H1 (cell line): ENCODE measurements around the gene SIX5. TPM values are rescaled to one million over a fixed set of nuclear protein-coding genes. Genes with fewer than 3 reads are reported as not detected.

ENCODE experiments used
- CTCF ChIA-PET: fragments of 300-600 bp; sonication (Branson Sonifier 250); formaldehyde crosslinking; loops from one replicate; lab custom pipeline; 2021; ENCODE audit not compliant: partially characterized antibody; lab: Charles Lee
- POLR2A ChIA-PET: fragments of 300-600 bp; sonication (Branson Sonifier 250); formaldehyde crosslinking; loops from one replicate; lab custom pipeline; 2021; ENCODE audit warnings: inconsistent platforms; ENCODE audit not compliant: partially characterized antibody; lab: Charles Lee
- DNase-seq, 2 experiments: peaks; one replicate each; pipeline versions ENCODE4 v3.0.0 to v3.0.0-alpha.2; 2010 to 2022; ENCODE audit warnings: low spot score in 2 of 2, low read depth in 1 of 2, mixed read lengths in 1 of 2
- FAIRE-seq: peaks from 2 replicates; lab custom pipeline; 2011; peaks lifted over from hg19 to GRCh38; lab: Jason Lieb, UNC
- H2AFZ ChIP-seq: 2 replicates; pipeline ENCODE4 v1.8.1; 2012; ENCODE audit warnings: low read length, inconsistent platforms
- H2AK5ac ChIP-seq: 2 replicates; pipeline ENCODE4 v1.6.1; 2013; ENCODE audit warnings: low read depth, low read length
- H2BK120ac ChIP-seq: replicated peaks from 2 replicates; pipeline ENCODE3; 2013; ENCODE audit warnings: low read depth, low read length, inconsistent platforms
- H2BK12ac ChIP-seq: 2 replicates; pipeline ENCODE4 v1.6.1; 2013; ENCODE audit warnings: low read depth, low read length
- H2BK15ac ChIP-seq: 2 replicates; pipeline ENCODE4 v1.6.1; 2013; ENCODE audit warnings: low read length
- H2BK20ac ChIP-seq: 2 replicates; pipeline ENCODE4 v1.6.1; 2013; ENCODE audit warnings: low read length
- H2BK5ac ChIP-seq: 2 replicates; pipeline ENCODE4 v1.6.1; 2013; ENCODE audit warnings: low read depth, low read length
- H3K14ac ChIP-seq: 2 replicates; pipeline ENCODE4 v1.6.1; 2013; ENCODE audit warnings: inconsistent platforms; ENCODE audit not compliant: insufficient read length
- H3K18ac ChIP-seq: 2 replicates; pipeline ENCODE4 v1.6.1; 2013; ENCODE audit warnings: low read length; ENCODE audit errors: extremely low read depth
- H3K23ac ChIP-seq: 2 replicates; pipeline ENCODE4 v1.6.1; 2013; ENCODE audit warnings: inconsistent platforms; ENCODE audit not compliant: insufficient read length
- H3K23me2 ChIP-seq: 2 replicates; pipeline ENCODE4 v1.6.1; 2013; ENCODE audit warnings: low read depth, low read length
- H3K27ac ChIP-seq: 2 replicates; pipeline ENCODE4 v1.6.1; 2011; ENCODE audit warnings: low read depth, low read length, inconsistent platforms
- H3K27me3 ChIP-seq, 4 experiments: replicated peaks in 1 of 4; 1 replicate in 1 of 4; 2 replicates in 3 of 4; pipeline versions ENCODE4 v1.6.1 to v1.8.1; 2011 to 2013; ENCODE audit warnings: low read length in 3 of 4, mild to moderate bottlenecking in 3 of 4, inconsistent platforms in 2 of 4, mixed read lengths in 2 of 4, moderate library complexity in 1 of 4; ENCODE audit not compliant: control insufficient read depth in 3 of 4, insufficient read depth in 3 of 4; ENCODE audit errors: extremely low read depth in 1 of 4
- H3K36me3 ChIP-seq, 4 experiments: 2 replicates each; pipeline versions ENCODE4 v1.6.1 to v1.8.1; 2011 to 2013; ENCODE audit warnings: mild to moderate bottlenecking in 4 of 4, low read length in 3 of 4, moderate library complexity in 2 of 4, control low read depth in 1 of 4, inconsistent platforms in 1 of 4; ENCODE audit not compliant: insufficient read depth in 4 of 4, control insufficient read depth in 2 of 4
- H3K4ac ChIP-seq: replicated peaks from 2 replicates; pipeline ENCODE3; 2013; ENCODE audit warnings: low read length, low read depth, mixed read lengths, inconsistent platforms; ENCODE audit not compliant: insufficient read length
- H3K4me1 ChIP-seq, 4 experiments: replicated peaks in 1 of 4; 1 replicate in 1 of 4; 2 replicates in 3 of 4; pipeline versions ENCODE4 v1.6.1 to v1.8.1; 2011 to 2013; ENCODE audit warnings: low read length in 3 of 4, inconsistent platforms in 2 of 4, mixed read lengths in 1 of 4; ENCODE audit not compliant: insufficient read depth in 4 of 4, control insufficient read depth in 3 of 4
- H3K4me2 ChIP-seq, 2 experiments: 2 replicates each; pipeline versions ENCODE4 v1.6.1 to v1.8.1; 2011 to 2013; ENCODE audit warnings: low read depth in 2 of 2, low read length in 2 of 2, control low read depth in 1 of 2, inconsistent platforms in 1 of 2, mild to moderate bottlenecking in 1 of 2; ENCODE audit not compliant: insufficient read depth in 1 of 2
- H3K4me3 ChIP-seq, 4 experiments: fragments of 200-600, 300-600 bp in 1 of 4; sonication (generic), shearing (Covaris generic), sonication (Bioruptor Twin) in 1 of 4; 2 replicates each; pipeline versions ENCODE4 v1.5.1 to v1.8.1; 2011 to 2016; ENCODE audit warnings: low read length in 4 of 4, low read depth in 3 of 4, control low read depth in 2 of 4, inconsistent platforms in 2 of 4, mild to moderate bottlenecking in 2 of 4, mixed read lengths in 1 of 4, moderate library complexity in 1 of 4; ENCODE audit not compliant: insufficient read depth in 2 of 4; ENCODE audit errors: extremely low read depth in 1 of 4
- H3K56ac ChIP-seq: replicated peaks from 2 replicates; pipeline ENCODE3; 2013; ENCODE audit warnings: low read depth, mild to moderate bottlenecking, mixed read lengths, low read length, inconsistent platforms; ENCODE audit not compliant: insufficient read length
- H3K79me1 ChIP-seq: 2 replicates; pipeline ENCODE4 v1.6.1; 2013; ENCODE audit warnings: low read depth, low read length, control low read depth
- H3K79me2 ChIP-seq, 2 experiments: 2 replicates each; pipeline versions ENCODE4 v1.6.1 to v1.8.1; 2012 to 2013; ENCODE audit warnings: low read length in 2 of 2, mild to moderate bottlenecking in 2 of 2, inconsistent platforms in 1 of 2; ENCODE audit not compliant: insufficient read depth in 2 of 2, control insufficient read depth in 1 of 2
- H3K9ac ChIP-seq, 4 experiments: replicated peaks in 1 of 4; 1 replicate in 1 of 4; 2 replicates in 3 of 4; pipeline versions ENCODE4 v1.6.1 to v1.8.1; 2011 to 2013; ENCODE audit warnings: low read depth in 3 of 4, low read length in 3 of 4, control low read depth in 2 of 4, mild to moderate bottlenecking in 2 of 4, moderate library complexity in 2 of 4, inconsistent platforms in 1 of 4; ENCODE audit errors: extremely low read depth in 1 of 4
- H3K9me3 ChIP-seq, 2 experiments: 2 replicates each; pipeline versions ENCODE4 v1.6.1 to v1.8.1; 2012 to 2013; ENCODE audit warnings: mild to moderate bottlenecking in 2 of 2, moderate library complexity in 2 of 2, control low read depth in 1 of 2, inconsistent platforms in 1 of 2, low read depth in 1 of 2, low read length in 1 of 2, mixed read lengths in 1 of 2; ENCODE audit not compliant: insufficient read depth in 2 of 2
- H4K20me1 ChIP-seq, 2 experiments: replicated peaks in 1 of 2; 2 replicates each; pipeline versions ENCODE3 to v1.8.1; 2011 to 2013; ENCODE audit warnings: inconsistent platforms in 2 of 2, low read length in 2 of 2, mild to moderate bottlenecking in 1 of 2; ENCODE audit not compliant: insufficient read depth in 2 of 2, control insufficient read depth in 1 of 2
- H4K5ac ChIP-seq: 2 replicates; pipeline ENCODE4 v1.6.1; 2013; ENCODE audit warnings: low read length, low read depth, mixed read lengths, inconsistent platforms; ENCODE audit not compliant: insufficient read length
- H4K8ac ChIP-seq: 2 replicates; pipeline ENCODE4 v1.8.0; 2013; ENCODE audit warnings: mild to moderate bottlenecking, moderate library complexity, low read length, inconsistent platforms; ENCODE audit not compliant: insufficient read depth; ENCODE audit errors: extremely low read depth
- H4K91ac ChIP-seq: replicated peaks from 2 replicates; pipeline ENCODE3; 2013; ENCODE audit warnings: low read length, mixed read lengths, inconsistent platforms; ENCODE audit not compliant: insufficient read length
- EZH2 ChIP-seq: fragments of 200-600 bp; sonication (generic); IDR thresholded peaks from 2 replicates; pipeline ENCODE4 v1.7.1; 2012; ENCODE audit warnings: low read depth, mild to moderate bottlenecking, moderate library complexity, low read length, inconsistent platforms; ENCODE audit not compliant: severe bottlenecking
- GABPA ChIP-seq: IDR thresholded peaks from 2 replicates; pipeline ENCODE4 v1.6.1; 2011; ENCODE audit warnings: mild to moderate bottlenecking, low read length, moderate library complexity, borderline replicate concordance; ENCODE audit not compliant: insufficient read depth
- KDM4A ChIP-seq: IDR thresholded peaks from one replicate; pipeline ENCODE4 v1.7.1; 2012; ENCODE audit warnings: low read depth, mild to moderate bottlenecking, moderate library complexity, low read length, inconsistent platforms; ENCODE audit not compliant: severe bottlenecking
- POLR2AphosphoS5 ChIP-seq: IDR thresholded peaks from 2 replicates; pipeline ENCODE4 v1.6.1; 2011; ENCODE audit warnings: low read depth, low read length
- POU5F1 ChIP-seq: IDR thresholded peaks from 2 replicates; pipeline ENCODE4 v1.6.1; 2011; ENCODE audit warnings: low read depth, mild to moderate bottlenecking, low read length, moderate library complexity
- SIX5 ChIP-seq: IDR thresholded peaks from 2 replicates; pipeline ENCODE4 v1.6.1; 2011; ENCODE audit warnings: mild to moderate bottlenecking, low read depth, low read length
- TEAD4 ChIP-seq: IDR thresholded peaks from 2 replicates; pipeline ENCODE4 v1.6.1; 2012; ENCODE audit warnings: low read depth, low read length, inconsistent platforms, mixed read lengths
- WGBS, 2 experiments: shearing (Covaris generic) in 1 of 2; methylation state at CpG; one replicate each; pipeline versions ENCODE4 v1.1.6 to v1.1.7; 2013 to 2015; ENCODE audit warnings: low lambda C conversion rate in 2 of 2, mixed read lengths in 2 of 2, inconsistent platforms in 1 of 2, low coverage in 1 of 2, missing lambda C conversion rate in 1 of 2; ENCODE audit not compliant: insufficient replicate concordance in 2 of 2, insufficient coverage in 1 of 2, insufficient read length in 1 of 2; ENCODE audit errors: extremely low coverage in 1 of 2, missing lambda C conversion rate in 1 of 2; 5-methylcytosine and 5-hydroxymethylcytosine counted together
- polyA plus RNA-seq, 7 experiments: library from polyadenylated mRNA; depleted of rRNA in 3 of 7; stranded (reverse) in 5 of 7; unstranded in 2 of 7; fragments of >200 nt in 5 of 7; fragments of 200-250 nt in 2 of 7; gene quantifications; 1 replicate in 5 of 7; 2 replicates in 1 of 7; 4 replicates in 1 of 7; pipeline versions ENCODE4 v1.2.1 to v1.2.3, GENCODE V29; 2011 to 2013; ENCODE audit warnings: missing spikeins in 2 of 7, mixed read lengths in 2 of 7
- total RNA-seq: library from RNA; stranded (reverse); fragmentation: NEBNext Ultra II Directional; extraction: Animal tissue kit (Norgen Biotek cat#: 25700); gene quantifications from 2 replicates; pipeline ENCODE4 v1.2.1, GENCODE V29; 2021
- TF ChIP-seq, protein P1 (sequence below): IDR thresholded peaks from 2 replicates; pipeline ENCODE4 v1.6.1; 2012; ENCODE audit warnings: low read length, inconsistent platforms

SIX5 gene
- total and polyA plus RNA-seq, 2 of the 8 experiments (the other 6 are each of a cell fraction or from before 2014, with no cell fraction given) = 20.9 to 24.2 TPM

DNA sequence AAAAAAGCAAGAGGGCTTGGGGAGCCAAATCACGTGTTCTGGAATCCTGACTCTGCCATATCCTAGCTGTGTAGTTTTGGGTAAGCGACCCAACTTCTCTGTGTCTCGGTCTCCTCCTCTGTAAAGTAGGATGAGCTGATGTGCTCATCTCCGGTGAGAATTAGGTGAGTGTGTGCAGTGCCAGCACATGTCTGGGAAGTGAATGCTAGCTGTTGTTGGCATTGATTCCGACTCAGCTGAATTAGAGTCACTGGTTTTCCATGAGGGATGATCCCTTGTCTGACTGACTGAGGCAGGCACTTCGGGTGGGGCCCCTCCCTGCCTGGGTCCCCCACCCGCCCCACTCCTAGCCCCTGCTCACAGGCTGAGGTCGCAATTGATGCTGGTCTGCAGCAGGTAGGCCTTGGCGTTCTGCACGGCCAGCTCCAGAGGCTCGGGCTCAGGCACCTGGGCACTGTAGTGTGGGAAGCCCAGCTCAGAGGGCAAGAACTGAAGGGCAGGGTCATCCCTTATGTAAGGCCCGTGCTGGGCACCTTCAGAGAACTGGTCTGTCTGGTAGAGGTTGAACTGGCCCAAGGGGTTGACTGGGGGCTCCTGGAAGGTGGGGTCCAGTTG, 45.2 kb upstream of the SIX5 start:
- Histone ChIP-seq H3K36me3 (no peaks in the 10 kb centered on the region), H3K9me3 (no peaks in the 10 kb centered on the region), H3K14ac (no peak overlapping the region), H3K9ac (0 out of 7 replicates have a peak overlapping the region, but pooled peaks of 1 of the 4 experiments have one; percentile 48), H2BK15ac (no peak overlapping the region; the same call in 1 of the 2 replicates), H3K79me2 (no peaks in the 10 kb centered on the region), H3K23me2 (peaks cover 16% of the 10 kb centered on the region), H2BK120ac (no peak overlapping the region), H3K4me3 (peak overlapping the region in 3 of 4 experiments; percentile 52 to 68 (median 57); a peak in 7 of 8 replicates), H3K27me3 (no peaks in the 10 kb centered on the region), H3K18ac (no peak overlapping the region), H4K5ac (no peak overlapping the region), H3K4me1 (peaks cover 0 to 23% (median 20%) of the 10 kb centered on the region in 4 experiments; a peak in 6 of 7 replicates), H2AFZ (no peak overlapping the region), H4K8ac (no peak overlapping the region), H3K56ac (no peak overlapping the region), H3K4ac (peak overlapping the region; percentile 54), H3K23ac (no peak overlapping the region), H2AK5ac (no peak overlapping the region), H2BK20ac (no peak overlapping the region), H3K27ac (peak overlapping the region; percentile 0; the same call in 1 of the 2 replicates), H3K79me1 (no peaks in the 10 kb centered on the region), H4K91ac (no peak overlapping the region), H3K4me2 (peak overlapping the region; percentile 85 to 88), H2BK5ac (peak overlapping the region; percentile 32; the same call in 1 of the 2 replicates), H4K20me1 (no peaks in the 10 kb centered on the region), H2BK12ac (peak overlapping the region; percentile 27; the same call in 1 of the 2 replicates)
- DNase-seq (no peak), FAIRE-seq (no peak)
- WGBS, 2 experiments = 92% methylated on average over 12 of the region's 12 CpGs; no CpG with 5 or more reads in 1 of the 2 experiments
- POLR2A ChIA-PET = interaction anchor here (0.6 to 12.6 kb wide), 12 partner anchors 10 to 97 kb away, joined by 3 to 175 read pairs (median 4); partner anchors contain the start of genes DMPK, DMWD, FBXO46 and FOXA3
- CTCF ChIA-PET = interaction anchor here (0.6 to 8.8 kb wide), 11 partner anchors 9 to 144 kb away, joined by 3 to 107 read pairs (median 3); partner anchors contain the start of gene SIX5
- TF ChIP-seq EZH2 = no peak
- no peak for TF ChIP-seq TEAD4
- TF ChIP-seq KDM4A = no peak
- no peak for TF ChIP-seq GABPA
- TF ChIP-seq SIX5 = no peak
- peak; percentile 37 for TF ChIP-seq POLR2AphosphoS5
- no peak for TF ChIP-seq POU5F1
- TF ChIP-seq, protein P1, sequence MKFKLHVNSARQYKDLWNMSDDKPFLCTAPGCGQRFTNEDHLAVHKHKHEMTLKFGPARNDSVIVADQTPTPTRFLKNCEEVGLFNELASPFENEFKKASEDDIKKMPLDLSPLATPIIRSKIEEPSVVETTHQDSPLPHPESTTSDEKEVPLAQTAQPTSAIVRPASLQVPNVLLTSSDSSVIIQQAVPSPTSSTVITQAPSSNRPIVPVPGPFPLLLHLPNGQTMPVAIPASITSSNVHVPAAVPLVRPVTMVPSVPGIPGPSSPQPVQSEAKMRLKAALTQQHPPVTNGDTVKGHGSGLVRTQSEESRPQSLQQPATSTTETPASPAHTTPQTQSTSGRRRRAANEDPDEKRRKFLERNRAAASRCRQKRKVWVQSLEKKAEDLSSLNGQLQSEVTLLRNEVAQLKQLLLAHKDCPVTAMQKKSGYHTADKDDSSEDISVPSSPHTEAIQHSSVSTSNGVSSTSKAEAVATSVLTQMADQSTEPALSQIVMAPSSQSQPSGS = 0 out of 2 replicates have a peak, but pooled peaks have one; percentile 4
